ENCODE measurements around the gene AP4S1. TPM values are rescaled to one million over a fixed set of nuclear protein-coding genes. Genes with fewer than 3 reads are reported as not detected.

AP4S1 gene
- total and polyA plus RNA-seq, 3 donors from 2014 or later: 18.9 to 41.8 (median 21.5) TPM

DNA sequence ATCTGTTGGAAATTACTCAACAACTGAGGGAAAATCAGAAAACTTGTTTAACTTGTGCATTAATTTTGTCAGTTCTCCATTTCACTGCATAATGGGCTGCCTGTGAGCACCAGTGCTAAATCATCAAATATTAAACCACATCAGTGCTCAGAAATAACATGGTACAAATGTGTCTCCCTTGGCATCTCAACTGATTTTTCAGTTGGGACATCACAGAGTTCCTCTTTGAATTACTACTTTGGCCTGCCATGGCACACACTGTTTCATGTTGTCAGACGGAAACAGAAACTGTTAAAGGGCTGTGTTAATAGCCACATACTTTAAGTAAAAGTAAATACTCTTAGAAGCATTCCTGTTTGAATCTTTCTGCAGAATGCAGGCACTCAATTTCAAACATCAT lies 42.8 kb downstream of the AP4S1 start:
- Histone ChIP-seq H3K4me3 (no peak overlapping the region), H3K27me3 (no peaks in the 10 kb centered on the region), H3K9me3 (no peaks in the 10 kb centered on the region), H3K36me3 (ENCODE audit: low read depth, missing control alignments) (no peaks in the 10 kb centered on the region), H3K27ac (peak overlapping the region in 1 of 2 donors; percentile 36), H3K4me1 (no peaks in the 10 kb centered on the region)
- DNase-seq: no peak
- 80 to 84% methylated on average over 1 of the region's 1 CpG for WGBS, 2 donors
- TF ChIP-seq POLR2A (IDR thresholded peaks at IDR 0.05): no peak
- TF ChIP-seq, protein P1, sequence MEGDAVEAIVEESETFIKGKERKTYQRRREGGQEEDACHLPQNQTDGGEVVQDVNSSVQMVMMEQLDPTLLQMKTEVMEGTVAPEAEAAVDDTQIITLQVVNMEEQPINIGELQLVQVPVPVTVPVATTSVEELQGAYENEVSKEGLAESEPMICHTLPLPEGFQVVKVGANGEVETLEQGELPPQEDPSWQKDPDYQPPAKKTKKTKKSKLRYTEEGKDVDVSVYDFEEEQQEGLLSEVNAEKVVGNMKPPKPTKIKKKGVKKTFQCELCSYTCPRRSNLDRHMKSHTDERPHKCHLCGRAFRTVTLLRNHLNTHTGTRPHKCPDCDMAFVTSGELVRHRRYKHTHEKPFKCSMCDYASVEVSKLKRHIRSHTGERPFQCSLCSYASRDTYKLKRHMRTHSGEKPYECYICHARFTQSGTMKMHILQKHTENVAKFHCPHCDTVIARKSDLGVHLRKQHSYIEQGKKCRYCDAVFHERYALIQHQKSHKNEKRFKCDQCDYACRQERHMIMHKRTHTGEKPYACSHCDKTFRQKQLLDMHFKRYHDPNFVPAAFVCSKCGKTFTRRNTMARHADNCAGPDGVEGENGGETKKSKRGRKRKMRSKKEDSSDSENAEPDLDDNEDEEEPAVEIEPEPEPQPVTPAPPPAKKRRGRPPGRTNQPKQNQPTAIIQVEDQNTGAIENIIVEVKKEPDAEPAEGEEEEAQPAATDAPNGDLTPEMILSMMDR (IDR thresholded peaks at IDR 0.05): no peak
- intact Hi-C loops (cut with DNase I; ENCODE audit: low total_unique reads): no loop called here

GRCh38 chr14:31069343-31069742 lies 43.9 kb downstream of the AP4S1 start:
- H3K36me3 ChIP-seq (ENCODE audit: low read depth, missing control alignments): no peaks in the 10 kb centered on the region
- no peak for DNase-seq
- no peak overlapping the region for H3K4me3 ChIP-seq
- H3K9me3 ChIP-seq: no peaks in the 10 kb centered on the region
- WGBS, 2 donors: 76 to 84% methylated on average over 3 of the region's 3 CpGs
- no peak for TF ChIP-seq POLR2A (IDR thresholded peaks at IDR 0.05)
- TF ChIP-seq, protein P1 (IDR thresholded peaks at IDR 0.05): no peak
- H3K27ac ChIP-seq: no peak overlapping the region
- intact Hi-C loops (cut with DNase I; ENCODE audit: low total_unique reads): no loop called here
- H3K27me3 ChIP-seq: no peaks in the 10 kb centered on the region
- H3K4me1 ChIP-seq: no peaks in the 10 kb centered on the region

- Histone ChIP-seq H3K27me3 (no peaks in the 10 kb centered on the region), H3K4me1 (no peaks in the 10 kb centered on the region), H3K36me3 (ENCODE audit: low read depth, missing control alignments) (no peaks in the 10 kb centered on the region), H3K27ac (no peak overlapping the region), H3K4me3 (no peak overlapping the region), H3K9me3 (no peaks in the 10 kb centered on the region)
- 93 to 94% methylated on average over 5 of the region's 5 CpGs for WGBS, 2 donors
- no peak for DNase-seq
- TF ChIP-seq, protein P1 (IDR thresholded peaks at IDR 0.05): no peak
- no peak for TF ChIP-seq POLR2A (IDR thresholded peaks at IDR 0.05)
- intact Hi-C loops (cut with DNase I; ENCODE audit: low total_unique reads): no loop called here
These were observed 45.0 kb downstream of the AP4S1 start for GRCh38 chr14:31070431-31070830.

GRCh38 chr14:31071151-31071550 lies 45.7 kb downstream of the AP4S1 start:
- Histone ChIP-seq H3K4me3 (no peak overlapping the region), H3K36me3 (ENCODE audit: low read depth, missing control alignments) (no peaks in the 10 kb centered on the region), H3K9me3 (no peaks in the 10 kb centered on the region), H3K27ac (no peak overlapping the region), H3K4me1 (no peaks in the 10 kb centered on the region), H3K27me3 (no peaks in the 10 kb centered on the region)
- 89 to 96% methylated on average over 2 of the region's 2 CpGs for WGBS, 2 donors
- intact Hi-C loops (cut with DNase I; ENCODE audit: low total_unique reads): no loop called here
- no peak for DNase-seq
- TF ChIP-seq, protein P1 (IDR thresholded peaks at IDR 0.05): no peak
- TF ChIP-seq POLR2A (IDR thresholded peaks at IDR 0.05): no peak

DNA sequence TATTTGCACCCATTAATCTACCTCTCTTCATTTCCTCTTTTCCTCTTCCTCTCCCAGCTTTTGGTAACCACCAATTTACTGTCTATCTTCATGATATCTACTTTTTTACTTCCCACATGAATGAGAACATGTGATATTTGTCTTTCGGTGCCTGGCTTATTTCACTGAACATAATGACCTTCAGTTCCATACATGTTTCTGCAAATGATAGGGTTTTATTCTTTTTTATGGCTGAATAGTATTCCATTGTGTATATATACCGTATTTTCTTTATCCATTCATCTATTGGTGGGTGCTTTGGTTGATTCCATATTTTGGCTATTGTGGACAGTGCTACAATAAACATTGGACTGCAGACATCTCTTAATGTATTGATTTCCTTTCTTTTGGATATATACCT lies 49.7 kb downstream of the AP4S1 start:
- DNase-seq: no peak

More for the DNA sequence above, 49.7 kb downstream of the AP4S1 start:
- Histone ChIP-seq H3K9me3 (no peaks in the 10 kb centered on the region), H3K4me3 (no peak overlapping the region), H3K36me3 (ENCODE audit: low read depth, missing control alignments) (no peaks in the 10 kb centered on the region), H3K4me1 (no peaks in the 10 kb centered on the region), H3K27ac (no peak overlapping the region), H3K27me3 (no peaks in the 10 kb centered on the region)
- TF ChIP-seq, protein P1 (IDR thresholded peaks at IDR 0.05): no peak
- no peak for TF ChIP-seq POLR2A (IDR thresholded peaks at IDR 0.05)
- intact Hi-C loops (cut with DNase I; ENCODE audit: low total_unique reads): no loop called here
- WGBS, 2 donors: 89 to 97% methylated on average over 2 of the region's 2 CpGs

Data from testis (tissue), 3 donors.